ENCODE measurements around the gene SERPINH1. TPM values are rescaled to one million over a fixed set of nuclear protein-coding genes. Genes with fewer than 3 reads are reported as not detected.
A peak's percentile ranks its signal among the peaks of the same experiment; 100 is the strongest.

SERPINH1 gene
- polyA plus RNA-seq, 3 donors, result 291 to 341 (median 336) TPM

GRCh38 chr11:75532200-75533048 lies 29.6 kb upstream of the SERPINH1 start:
- DNase-seq (ENCODE audit: low read depth in 3 of 3, low spot score in 2 of 3), result no peak

- DNase-seq (ENCODE audit: low read depth in 3 of 3, low spot score in 2 of 3), result no peak
Measured at GRCh38 chr11:75533896-75534258, 28.2 kb upstream of the SERPINH1 start.

GRCh38 chr11:75534259-75535069 lies 27.6 kb upstream of the SERPINH1 start:
- no peak for DNase-seq (ENCODE audit: low read depth in 3 of 3, low spot score in 2 of 3)

- DNase-seq (ENCODE audit: low read depth in 3 of 3, low spot score in 2 of 3), result no peak
Measured at GRCh38 chr11:75535071-75535470, 27.0 kb upstream of the SERPINH1 start.

- no peak for DNase-seq (ENCODE audit: low read depth in 3 of 3, low spot score in 2 of 3)
Measured at GRCh38 chr11:75536786-75537641, 25.0 kb upstream of the SERPINH1 start.

GRCh38 chr11:75537740-75538139 lies 24.3 kb upstream of the SERPINH1 start:
- DNase-seq (ENCODE audit: low read depth in 3 of 3, low spot score in 2 of 3), result no peak

- no peak for DNase-seq (ENCODE audit: low read depth in 3 of 3, low spot score in 2 of 3)
Measured at GRCh38 chr11:75538150-75538942, 23.7 kb upstream of the SERPINH1 start.

GRCh38 chr11:75539459-75540334 lies 22.4 kb upstream of the SERPINH1 start:
- no peak for DNase-seq (ENCODE audit: low read depth in 3 of 3, low spot score in 2 of 3)

GRCh38 chr11:75541193-75542087 lies 20.6 kb upstream of the SERPINH1 start:
- DNase-seq (ENCODE audit: low read depth in 3 of 3, low spot score in 2 of 3), result no peak

GRCh38 chr11:75542088-75542438 lies 20.0 kb upstream of the SERPINH1 start:
- DNase-seq (ENCODE audit: low read depth in 3 of 3, low spot score in 2 of 3), result no peak

GRCh38 chr11:75543806-75544205 lies 18.2 kb upstream of the SERPINH1 start:
- no peak for DNase-seq (ENCODE audit: low read depth in 3 of 3, low spot score in 2 of 3)

GRCh38 chr11:75547177-75547576 lies 14.9 kb upstream of the SERPINH1 start:
- DNase-seq (ENCODE audit: low read depth in 3 of 3, low spot score in 2 of 3), result no peak

- peak in 1 of 3 donors; percentile 70 for DNase-seq (ENCODE audit: low read depth in 3 of 3, low spot score in 2 of 3)
Measured at GRCh38 chr11:75547617-75548058, 14.4 kb upstream of the SERPINH1 start.

- no peak for DNase-seq (ENCODE audit: low read depth in 3 of 3, low spot score in 2 of 3)
Measured at GRCh38 chr11:75548595-75549272, 13.3 kb upstream of the SERPINH1 start.

GRCh38 chr11:75549370-75549958 lies 12.6 kb upstream of the SERPINH1 start:
- DNase-seq (ENCODE audit: low read depth in 3 of 3, low spot score in 2 of 3), result no peak

- DNase-seq (ENCODE audit: low read depth in 3 of 3, low spot score in 2 of 3), result no peak
Measured at GRCh38 chr11:75553182-75553581, 8.9 kb upstream of the SERPINH1 start.

- DNase-seq (ENCODE audit: low read depth in 3 of 3, low spot score in 2 of 3), result no peak
Measured at GRCh38 chr11:75553889-75554257, 8.2 kb upstream of the SERPINH1 start.

Measured in right renal cortex interstitium (tissue), 3 donors.